PC-3 (cell line): ENCODE data around the gene POLD4. TPM values are rescaled to one million over a fixed set of nuclear protein-coding genes. Genes with fewer than 3 reads are reported as not detected.

ENCODE experiments used
- ATAC-seq: fragments of 200-7000 bp; cut with Tn5 transposase; 2 replicates; pipeline ENCODE4 v1.9.1; 2020; ENCODE audit warnings: mild to moderate bottlenecking, moderate library complexity
- BruUV-seq: library from RNA; stranded (reverse); fragments of 400-500 nt; replicated peaks from 2 replicates; lab custom pipeline; 2021; lab: Mats Ljungman, UMichigan
- CTCF ChIA-PET: fragments of 300-600 bp; sonication (Branson Sonifier 250); formaldehyde crosslinking; loops from one replicate; lab custom pipeline; 2022; ENCODE audit warnings: antibody characterized with exemption; lab: Charles Lee
- POLR2A ChIA-PET: fragments of 300-600 bp; sonication (Branson Sonifier 250); formaldehyde crosslinking; loops from one replicate; lab custom pipeline; 2022; ENCODE audit warnings: antibody characterized with exemption; ENCODE audit not compliant: unreplicated experiment; lab: Charles Lee
- DNase-seq: peaks from one replicate; pipeline ENCODE4 v3.0.0-alpha.2; 2015
- H2AFZ ChIP-seq: fragments of 300-600 bp; sonication (generic); 2 replicates; pipeline ENCODE4 v1.6.0; 2016; ENCODE audit warnings: antibody characterized with exemption, low read length
- H3F3A ChIP-seq: fragments of 300-600 bp; sonication (generic); one replicate; pipeline ENCODE4 v1.6.0; 2017; ENCODE audit warnings: antibody characterized with exemption, low read length, control low read depth, mild to moderate bottlenecking; ENCODE audit not compliant: unreplicated experiment
- H3K27ac ChIP-seq: fragments of 300-600 bp; sonication (generic); 2 replicates; pipeline ENCODE4 v1.5.1; 2016; ENCODE audit warnings: mild to moderate bottlenecking, low read length
- H3K27me3 ChIP-seq: fragments of 300-600 bp; sonication (generic); 2 replicates; pipeline ENCODE4 v1.6.1; 2016; ENCODE audit warnings: low read length, mixed read lengths
- H3K36me3 ChIP-seq: fragments of 300-600 bp; sonication (generic); 2 replicates; pipeline ENCODE4 v1.6.1; 2016; ENCODE audit warnings: low read depth, mixed run types, low read length, mixed read lengths
- H3K4me1 ChIP-seq: fragments of 300-600 bp; sonication (generic); 2 replicates; pipeline ENCODE4 v1.5.1; 2016; ENCODE audit warnings: low read length; ENCODE audit not compliant: insufficient read depth
- H3K4me2 ChIP-seq: fragments of 300-600 bp; sonication (generic); 2 replicates; pipeline ENCODE4 v1.6.0; 2016; ENCODE audit warnings: low read length
- H3K4me3 ChIP-seq: fragments of 300-600 bp; sonication (generic); 2 replicates; pipeline ENCODE4 v1.5.1; 2016; ENCODE audit warnings: mild to moderate bottlenecking, low read length, mixed read lengths
- H3K79me2 ChIP-seq: fragments of 300-600 bp; sonication (generic); 2 replicates; pipeline ENCODE4 v1.6.1; 2017; ENCODE audit warnings: low read length, mixed read lengths
- H3K9ac ChIP-seq: fragments of 300-600 bp; sonication (generic); 2 replicates; pipeline ENCODE4 v1.6.0; 2016; ENCODE audit warnings: mild to moderate bottlenecking, low read length
- H3K9me2 ChIP-seq: fragments of 300-600 bp; sonication (generic); replicated peaks from 2 replicates; pipeline ENCODE4 v1.6.1; 2016; ENCODE audit warnings: mixed run types, low read length, mixed read lengths
- H3K9me3 ChIP-seq: fragments of 300-600 bp; sonication (generic); 2 replicates; pipeline ENCODE4 v1.6.1; 2016; ENCODE audit warnings: low read length, mixed read lengths
- H4K20me1 ChIP-seq: fragments of 300-600 bp; sonication (generic); 2 replicates; pipeline ENCODE4 v1.6.1; 2016; ENCODE audit warnings: low read length, mixed read lengths
- EZH2 ChIP-seq: fragments of 300-600 bp; sonication (generic); IDR thresholded peaks from one replicate; pipeline ENCODE4 v1.6.1; 2017; ENCODE audit warnings: antibody characterized with exemption, mild to moderate bottlenecking, low read length; ENCODE audit not compliant: unreplicated experiment
- EZH2phosphoT487 ChIP-seq: fragments of 300-600 bp; sonication (generic); IDR thresholded peaks from 2 replicates; pipeline ENCODE4 v1.6.1; 2018; ENCODE audit warnings: mild to moderate bottlenecking, antibody characterized with exemption, low read length, borderline replicate concordance
- intact Hi-C: fragments of 100-400 bp; cut with micrococcal nuclease; formaldehyde crosslinking; loops from 2 replicates; pipeline ENCODE4 v1.9.0; 2023
- total RNA-seq: library from RNA; depleted of rRNA; stranded (reverse); fragments of >200 nt; gene quantifications from 2 replicates; pipeline ENCODE4 v1.2.3, GENCODE V29; 2014
- TF ChIP-seq, protein P1 (sequence below): fragments of 300-600 bp; sonication (generic); conservative IDR thresholded peaks from 2 replicates; pipeline ENCODE4 v1.5.1; 2017; ENCODE audit warnings: antibody characterized with exemption, low read depth, mild to moderate bottlenecking, low read length

Gene POLD4
- total RNA-seq, 1 experiment from 2014 or later, result 81.5 TPM

DNA sequence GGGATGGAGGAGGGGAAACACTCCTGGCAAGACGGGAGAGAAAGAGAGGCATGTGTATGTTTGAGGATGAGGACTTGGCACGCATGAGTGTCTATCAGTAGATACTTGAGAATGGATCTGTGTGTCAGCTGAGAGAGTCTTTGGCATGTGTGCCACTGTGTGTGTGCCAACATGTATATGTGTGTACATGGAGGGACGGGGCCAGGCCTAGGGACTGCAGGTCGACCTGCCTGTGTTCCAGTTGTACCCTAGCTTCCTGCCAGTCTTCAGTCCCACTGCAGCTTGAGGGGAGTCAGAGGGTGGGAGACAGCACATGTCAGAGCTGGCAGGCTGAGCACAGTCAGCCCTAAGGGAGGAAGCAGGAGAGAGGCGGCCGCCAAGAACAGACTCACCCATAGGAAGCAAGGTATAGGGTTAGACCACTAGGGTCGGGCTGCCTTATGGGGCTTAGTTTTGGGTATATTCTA is 14.4 kb upstream of the POLD4 start:
- no peak overlapping the region for H3K27ac ChIP-seq
- ChIA-PET CTCF (no interaction called here), POLR2A (no interaction called here)
- H2AFZ ChIP-seq, result no peak overlapping the region
- peaks cover 63% of the 10 kb centered on the region for H4K20me1 ChIP-seq
- no peaks in the 10 kb centered on the region for H3K27me3 ChIP-seq
- H3K9ac ChIP-seq, result no peak overlapping the region
- H3K4me2 ChIP-seq, result no peak overlapping the region
- intact Hi-C loops, result no loop called here
- peaks cover 5% of the 10 kb centered on the region for H3F3A ChIP-seq
- no peaks in the 10 kb centered on the region for H3K9me2 ChIP-seq
- peaks cover 81% of the 10 kb centered on the region for H3K79me2 ChIP-seq
- DNase-seq (no peak), ATAC-seq (no peak)
- BruUV-seq, result no TSS peak
- no peak for TF ChIP-seq EZH2
- TF ChIP-seq, protein P1, sequence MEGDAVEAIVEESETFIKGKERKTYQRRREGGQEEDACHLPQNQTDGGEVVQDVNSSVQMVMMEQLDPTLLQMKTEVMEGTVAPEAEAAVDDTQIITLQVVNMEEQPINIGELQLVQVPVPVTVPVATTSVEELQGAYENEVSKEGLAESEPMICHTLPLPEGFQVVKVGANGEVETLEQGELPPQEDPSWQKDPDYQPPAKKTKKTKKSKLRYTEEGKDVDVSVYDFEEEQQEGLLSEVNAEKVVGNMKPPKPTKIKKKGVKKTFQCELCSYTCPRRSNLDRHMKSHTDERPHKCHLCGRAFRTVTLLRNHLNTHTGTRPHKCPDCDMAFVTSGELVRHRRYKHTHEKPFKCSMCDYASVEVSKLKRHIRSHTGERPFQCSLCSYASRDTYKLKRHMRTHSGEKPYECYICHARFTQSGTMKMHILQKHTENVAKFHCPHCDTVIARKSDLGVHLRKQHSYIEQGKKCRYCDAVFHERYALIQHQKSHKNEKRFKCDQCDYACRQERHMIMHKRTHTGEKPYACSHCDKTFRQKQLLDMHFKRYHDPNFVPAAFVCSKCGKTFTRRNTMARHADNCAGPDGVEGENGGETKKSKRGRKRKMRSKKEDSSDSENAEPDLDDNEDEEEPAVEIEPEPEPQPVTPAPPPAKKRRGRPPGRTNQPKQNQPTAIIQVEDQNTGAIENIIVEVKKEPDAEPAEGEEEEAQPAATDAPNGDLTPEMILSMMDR, result no peak
- no peak for TF ChIP-seq EZH2phosphoT487
- H3K36me3 ChIP-seq, result peaks cover 45% of the 10 kb centered on the region; the same call in 1 of the 2 replicates
- no peaks in the 10 kb centered on the region for H3K9me3 ChIP-seq
- no peak overlapping the region for H3K4me3 ChIP-seq
- peaks cover 18% of the 10 kb centered on the region for H3K4me1 ChIP-seq

- ChIA-PET POLR2A (no interaction called here), CTCF (no interaction called here)
- peaks cover 62% of the 10 kb centered on the region for H4K20me1 ChIP-seq
- TF ChIP-seq EZH2phosphoT487 (no peak), EZH2 (no peak)
- TF ChIP-seq, protein P1, result no peak
- H3F3A ChIP-seq, result peaks cover 5% of the 10 kb centered on the region
- H3K4me2 ChIP-seq, result no peak overlapping the region
- intact Hi-C loops, result no loop called here
- H3K27me3 ChIP-seq, result no peaks in the 10 kb centered on the region
- no peak overlapping the region for H3K27ac ChIP-seq
- no peaks in the 10 kb centered on the region for H3K9me3 ChIP-seq
- H3K79me2 ChIP-seq, result peaks cover 76% of the 10 kb centered on the region
- peaks cover 45% of the 10 kb centered on the region; the same call in 1 of the 2 replicates for H3K36me3 ChIP-seq
- H3K9me2 ChIP-seq, result no peaks in the 10 kb centered on the region
- no TSS peak for BruUV-seq
- peaks cover 18% of the 10 kb centered on the region for H3K4me1 ChIP-seq
- H2AFZ ChIP-seq, result no peak overlapping the region
- DNase-seq (no peak), ATAC-seq (no peak)
- H3K4me3 ChIP-seq, result no peak overlapping the region
- H3K9ac ChIP-seq, result no peak overlapping the region
These were observed 13.8 kb upstream of the POLD4 start for GRCh38 chr11:67366961-67367760.

- H3K4me2 ChIP-seq, result no peak overlapping the region
- H4K20me1 ChIP-seq, result peaks cover 56% of the 10 kb centered on the region
- H3F3A ChIP-seq, result peaks cover 5% of the 10 kb centered on the region
- intact Hi-C loops, result no loop called here
- no peaks in the 10 kb centered on the region for H3K9me3 ChIP-seq
- peaks cover 42% of the 10 kb centered on the region; the same call in 1 of the 2 replicates for H3K36me3 ChIP-seq
- H3K27me3 ChIP-seq, result no peaks in the 10 kb centered on the region
- H3K4me3 ChIP-seq, result no peak overlapping the region
- no peaks in the 10 kb centered on the region for H3K9me2 ChIP-seq
- ATAC-seq, result no peak
- H3K79me2 ChIP-seq, result peaks cover 70% of the 10 kb centered on the region
- no peak overlapping the region for H3K9ac ChIP-seq
- BruUV-seq, result no TSS peak
- peaks cover 12% of the 10 kb centered on the region for H3K4me1 ChIP-seq
- TF ChIP-seq EZH2 (no peak), EZH2phosphoT487 (no peak)
- TF ChIP-seq, protein P1, result no peak
- POLR2A ChIA-PET, result no interaction called here
- CTCF ChIA-PET, result no interaction called here
- no peak for DNase-seq
- H2AFZ ChIP-seq, result no peak overlapping the region
- H3K27ac ChIP-seq, result no peak overlapping the region
These were observed 13.2 kb upstream of the POLD4 start for GRCh38 chr11:67366546-67366945.
